ENCODE data around the gene EID3. TPM values are rescaled to one million over a fixed set of nuclear protein-coding genes. Genes with fewer than 3 reads are reported as not detected.
"Not testable (repeated sequence)": the region's sequence is repeated elsewhere in the genome, so short reads cannot be mapped to it uniquely, and the experiment has no call there.

The EID3 gene
- total RNA-seq, 1 donor from 2014 or later, result 1.4 TPM

DNA sequence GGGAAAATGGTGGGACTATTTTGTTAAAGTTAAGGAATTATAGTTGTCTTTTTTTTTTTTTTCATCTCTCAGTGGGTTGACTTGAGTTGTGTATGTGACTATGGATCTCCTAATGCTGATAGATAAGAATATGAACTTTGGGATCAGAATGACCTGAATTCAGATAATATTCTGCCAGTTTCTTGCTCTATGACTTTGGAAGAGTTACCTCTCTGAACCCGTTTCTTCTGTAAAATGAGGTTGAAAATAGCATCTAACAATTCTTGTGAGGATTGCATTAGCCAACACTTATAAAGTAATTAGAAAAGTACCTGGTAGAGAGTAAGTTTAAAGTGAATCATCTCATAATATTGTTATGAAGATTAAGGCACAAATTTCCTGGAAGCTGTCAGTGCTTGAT, 18.4 kb downstream of the EID3 start:
- Histone ChIP-seq H3K9me3 (no peaks in the 10 kb centered on the region), H3K27me3 (no peaks in the 10 kb centered on the region), H3K27ac (no peak overlapping the region), H3K36me3 (peaks cover 80 to 86% of the 10 kb centered on the region in 2 donors), H3K4me3 (no peak overlapping the region), H3K4me1 (no peaks in the 10 kb centered on the region)
- intact Hi-C loops (cut with DNase I), result no loop called here
- TF ChIP-seq, protein P1, sequence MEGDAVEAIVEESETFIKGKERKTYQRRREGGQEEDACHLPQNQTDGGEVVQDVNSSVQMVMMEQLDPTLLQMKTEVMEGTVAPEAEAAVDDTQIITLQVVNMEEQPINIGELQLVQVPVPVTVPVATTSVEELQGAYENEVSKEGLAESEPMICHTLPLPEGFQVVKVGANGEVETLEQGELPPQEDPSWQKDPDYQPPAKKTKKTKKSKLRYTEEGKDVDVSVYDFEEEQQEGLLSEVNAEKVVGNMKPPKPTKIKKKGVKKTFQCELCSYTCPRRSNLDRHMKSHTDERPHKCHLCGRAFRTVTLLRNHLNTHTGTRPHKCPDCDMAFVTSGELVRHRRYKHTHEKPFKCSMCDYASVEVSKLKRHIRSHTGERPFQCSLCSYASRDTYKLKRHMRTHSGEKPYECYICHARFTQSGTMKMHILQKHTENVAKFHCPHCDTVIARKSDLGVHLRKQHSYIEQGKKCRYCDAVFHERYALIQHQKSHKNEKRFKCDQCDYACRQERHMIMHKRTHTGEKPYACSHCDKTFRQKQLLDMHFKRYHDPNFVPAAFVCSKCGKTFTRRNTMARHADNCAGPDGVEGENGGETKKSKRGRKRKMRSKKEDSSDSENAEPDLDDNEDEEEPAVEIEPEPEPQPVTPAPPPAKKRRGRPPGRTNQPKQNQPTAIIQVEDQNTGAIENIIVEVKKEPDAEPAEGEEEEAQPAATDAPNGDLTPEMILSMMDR (IDR thresholded peaks at IDR 0.05), result no peak
- DNase-seq (ENCODE audit: low spot score in 2 of 2), result no peak

DNA sequence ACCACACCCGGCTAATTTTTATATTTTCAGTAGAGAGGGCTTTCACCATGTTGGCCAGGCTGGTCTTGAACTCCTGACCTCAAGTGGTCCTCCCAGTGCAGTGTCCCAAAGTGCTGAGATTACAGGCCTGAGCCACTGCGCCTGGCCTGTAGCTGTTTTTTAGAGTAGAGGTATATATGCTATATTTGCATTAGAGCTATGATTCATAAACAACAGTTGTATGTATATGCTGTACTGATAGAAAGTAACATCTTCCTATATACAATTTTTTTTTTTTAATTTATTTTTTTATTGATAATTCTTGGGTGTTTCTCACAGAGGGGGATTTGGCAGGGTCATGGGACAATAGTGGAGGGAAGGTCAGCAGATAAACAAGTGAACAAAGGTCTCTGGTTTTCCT, 19.0 kb downstream of the EID3 start:
- H3K36me3 ChIP-seq, result peaks cover 82 to 86% of the 10 kb centered on the region in 2 donors
- H3K27me3 ChIP-seq; H3K4me1 ChIP-seq; H3K9me3 ChIP-seq; DNase-seq (ENCODE audit: low spot score in 2 of 2); H3K27ac ChIP-seq; H3K4me3 ChIP-seq; intact Hi-C loops (cut with DNase I): not testable (repeated sequence)

DNA sequence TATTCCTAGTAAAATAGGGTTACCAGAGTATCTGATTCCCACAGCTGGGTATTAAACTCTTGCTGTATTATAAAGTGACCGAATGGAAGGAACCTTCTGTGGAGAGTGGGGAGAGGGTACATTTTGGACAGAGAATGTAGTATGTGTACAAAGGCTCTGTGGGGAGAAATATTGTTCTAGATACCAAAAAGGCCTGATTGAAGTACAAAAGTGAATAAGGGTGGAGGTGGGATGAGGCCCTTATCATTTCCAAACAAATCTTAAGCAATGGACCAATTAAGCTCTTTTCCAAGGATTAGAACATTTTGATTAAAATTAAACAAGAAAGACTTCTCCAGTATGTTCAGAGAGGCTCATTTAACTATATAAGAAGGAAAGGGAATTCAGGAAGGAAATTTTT, 20.4 kb downstream of the EID3 start:
- H3K4me1 ChIP-seq, result no peaks in the 10 kb centered on the region
- peaks cover 84 to 86% of the 10 kb centered on the region in 2 donors for H3K36me3 ChIP-seq
- no peak for DNase-seq (ENCODE audit: low spot score in 2 of 2)
- H3K9me3 ChIP-seq, result no peaks in the 10 kb centered on the region
- H3K27ac ChIP-seq, result no peak overlapping the region
- intact Hi-C loops (cut with DNase I), result no loop called here
- no peak overlapping the region for H3K4me3 ChIP-seq
- TF ChIP-seq, protein P1 (IDR thresholded peaks at IDR 0.05), result no peak
- no peaks in the 10 kb centered on the region for H3K27me3 ChIP-seq

DNA sequence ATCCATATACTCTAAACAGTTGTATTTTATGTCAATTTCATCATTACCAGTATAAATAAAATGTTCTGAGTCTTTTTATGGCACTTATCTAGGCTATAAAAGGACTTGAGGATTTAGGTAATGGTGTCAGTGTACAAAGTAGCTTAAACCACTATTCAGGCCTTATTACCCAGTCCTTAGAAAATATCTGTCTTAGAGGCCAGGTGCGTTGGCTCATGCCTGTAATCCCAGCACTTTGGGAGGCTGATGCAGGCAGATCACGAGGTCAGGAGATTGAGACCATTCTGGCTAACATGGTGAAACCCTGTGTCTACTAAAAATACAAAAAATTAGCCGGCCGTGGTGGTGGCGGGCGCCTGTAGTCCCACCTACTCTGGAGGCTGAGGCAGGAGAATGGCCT, 24.7 kb downstream of the EID3 start:
- intact Hi-C loops (cut with DNase I); H3K27me3 ChIP-seq; H3K9me3 ChIP-seq; H3K27ac ChIP-seq; H3K4me1 ChIP-seq; DNase-seq (ENCODE audit: low spot score in 2 of 2); H3K4me3 ChIP-seq: not testable (repeated sequence)
- peaks cover 82 to 90% of the 10 kb centered on the region in 2 donors for H3K36me3 ChIP-seq

DNA sequence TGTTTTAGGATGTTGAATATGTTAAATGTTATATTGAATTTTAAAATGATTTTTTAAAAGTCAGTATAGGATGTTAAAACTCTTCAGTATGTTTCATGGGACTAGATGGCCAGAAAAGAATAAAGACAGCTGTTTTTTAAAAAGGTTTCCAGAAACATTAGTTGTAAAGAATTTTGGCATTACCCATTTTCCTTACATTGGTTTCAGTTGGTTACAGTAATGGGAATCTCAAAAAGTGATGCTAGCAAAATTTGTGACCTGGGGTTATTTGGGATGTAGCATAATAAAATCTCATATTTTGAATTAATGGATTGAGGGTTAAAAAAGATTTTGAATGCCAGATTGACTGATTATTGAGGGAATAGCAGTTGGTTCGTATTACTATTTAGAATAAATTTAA, 25.3 kb downstream of the EID3 start:
- Histone ChIP-seq H3K4me1 (no peaks in the 10 kb centered on the region), H3K27ac (no peak overlapping the region), H3K9me3 (no peaks in the 10 kb centered on the region), H3K27me3 (no peaks in the 10 kb centered on the region), H3K4me3 (no peak overlapping the region), H3K36me3 (peaks cover 86 to 93% of the 10 kb centered on the region in 2 donors)
- TF ChIP-seq, protein P1 (IDR thresholded peaks at IDR 0.05), result no peak
- no peak for DNase-seq (ENCODE audit: low spot score in 2 of 2)
- intact Hi-C loops (cut with DNase I), result no loop called here

DNA sequence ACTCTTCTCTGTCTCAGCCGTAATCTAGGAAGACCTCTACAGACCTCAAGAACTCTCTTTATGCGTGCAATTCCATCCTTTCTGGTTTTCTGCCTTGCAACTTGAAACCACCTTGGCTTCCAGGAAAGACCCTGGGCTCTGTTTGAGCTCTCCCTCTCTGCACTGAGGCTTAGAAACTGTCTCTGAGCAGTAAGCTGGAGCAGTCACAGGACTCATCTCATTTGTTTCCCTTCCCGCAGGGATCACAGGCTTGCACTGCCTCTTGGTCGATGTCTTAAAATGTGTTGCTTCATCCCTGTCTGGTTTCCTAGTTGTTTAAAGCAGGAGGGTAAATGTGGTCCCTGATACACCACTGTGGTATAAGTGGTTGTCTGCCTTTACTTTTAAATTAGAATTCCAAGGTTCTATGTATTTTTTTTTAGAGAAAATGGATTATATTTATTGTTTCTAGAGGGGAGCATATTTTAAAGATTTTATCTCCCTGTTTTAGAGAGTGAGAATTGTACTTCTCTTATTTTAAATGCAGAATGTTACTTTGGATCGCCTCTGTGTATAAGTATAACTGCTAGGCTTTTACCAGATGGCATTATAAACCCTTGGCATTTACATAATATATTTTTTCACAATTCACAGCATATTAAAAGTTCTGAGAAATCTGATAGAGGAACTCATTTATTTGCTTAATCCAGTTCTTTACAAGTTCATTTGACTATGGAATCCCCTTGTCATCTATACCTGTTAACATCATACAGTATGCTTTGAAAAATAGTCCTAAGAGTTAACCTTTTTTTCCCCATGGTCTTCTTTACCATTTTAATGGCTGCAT, 26.4 kb downstream of the EID3 start:
- intact Hi-C loops (cut with DNase I), result no loop called here

More for the DNA sequence above, 26.4 kb downstream of the EID3 start:
- peaks cover 84 to 92% of the 10 kb centered on the region in 2 donors for H3K36me3 ChIP-seq
- H3K4me1 ChIP-seq, result peaks cover 0 to 3% of the 10 kb centered on the region in 2 donors
- TF ChIP-seq, protein P1 (IDR thresholded peaks at IDR 0.05), result no peak
- no peak for DNase-seq (ENCODE audit: low spot score in 2 of 2)
- H3K27me3 ChIP-seq, result no peaks in the 10 kb centered on the region
- peak overlapping the region in 1 of 2 donors; percentile 2 for H3K27ac ChIP-seq
- H3K9me3 ChIP-seq, result no peaks in the 10 kb centered on the region
- no peak overlapping the region for H3K4me3 ChIP-seq
